ENCODE measurements around the gene TMEM129.

DNA sequence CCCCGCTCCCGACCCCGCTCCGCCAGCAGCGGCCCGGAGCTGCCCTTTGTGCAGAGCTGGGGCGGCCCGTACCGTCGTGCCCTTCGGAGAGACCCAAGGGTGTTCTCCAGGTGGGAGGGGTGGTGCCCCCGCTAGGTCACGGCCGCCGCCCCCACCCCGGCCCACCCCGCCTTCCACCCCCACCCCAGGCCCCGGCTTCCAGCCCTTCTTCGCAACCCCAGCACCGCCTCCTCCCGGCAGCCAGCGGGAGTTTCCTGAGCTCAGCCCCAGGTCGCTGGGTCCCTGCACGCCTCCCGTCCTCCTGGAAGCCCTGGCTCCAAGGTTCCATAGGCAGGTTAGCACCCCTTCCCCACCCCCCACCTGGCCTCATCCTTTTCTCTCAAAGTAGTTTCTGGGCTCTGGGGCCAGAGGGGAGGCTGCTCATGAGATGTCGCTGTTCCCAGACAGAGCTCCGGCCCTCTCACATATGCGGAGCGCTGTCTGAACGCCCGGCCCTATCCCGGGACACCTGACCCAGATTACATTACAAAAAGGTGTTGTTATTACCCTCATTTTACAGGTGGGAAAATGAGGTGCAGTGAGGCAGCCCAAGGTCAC lies 46.7 kb upstream of the TMEM129 start:
- TF ChIP-seq, protein P1, sequence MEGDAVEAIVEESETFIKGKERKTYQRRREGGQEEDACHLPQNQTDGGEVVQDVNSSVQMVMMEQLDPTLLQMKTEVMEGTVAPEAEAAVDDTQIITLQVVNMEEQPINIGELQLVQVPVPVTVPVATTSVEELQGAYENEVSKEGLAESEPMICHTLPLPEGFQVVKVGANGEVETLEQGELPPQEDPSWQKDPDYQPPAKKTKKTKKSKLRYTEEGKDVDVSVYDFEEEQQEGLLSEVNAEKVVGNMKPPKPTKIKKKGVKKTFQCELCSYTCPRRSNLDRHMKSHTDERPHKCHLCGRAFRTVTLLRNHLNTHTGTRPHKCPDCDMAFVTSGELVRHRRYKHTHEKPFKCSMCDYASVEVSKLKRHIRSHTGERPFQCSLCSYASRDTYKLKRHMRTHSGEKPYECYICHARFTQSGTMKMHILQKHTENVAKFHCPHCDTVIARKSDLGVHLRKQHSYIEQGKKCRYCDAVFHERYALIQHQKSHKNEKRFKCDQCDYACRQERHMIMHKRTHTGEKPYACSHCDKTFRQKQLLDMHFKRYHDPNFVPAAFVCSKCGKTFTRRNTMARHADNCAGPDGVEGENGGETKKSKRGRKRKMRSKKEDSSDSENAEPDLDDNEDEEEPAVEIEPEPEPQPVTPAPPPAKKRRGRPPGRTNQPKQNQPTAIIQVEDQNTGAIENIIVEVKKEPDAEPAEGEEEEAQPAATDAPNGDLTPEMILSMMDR (IDR thresholded peaks at IDR 0.05) = no peak
- no peak for TF ChIP-seq POLR2A (IDR thresholded peaks at IDR 0.05)
